ENCODE data around the gene TMEM106B.

DNA sequence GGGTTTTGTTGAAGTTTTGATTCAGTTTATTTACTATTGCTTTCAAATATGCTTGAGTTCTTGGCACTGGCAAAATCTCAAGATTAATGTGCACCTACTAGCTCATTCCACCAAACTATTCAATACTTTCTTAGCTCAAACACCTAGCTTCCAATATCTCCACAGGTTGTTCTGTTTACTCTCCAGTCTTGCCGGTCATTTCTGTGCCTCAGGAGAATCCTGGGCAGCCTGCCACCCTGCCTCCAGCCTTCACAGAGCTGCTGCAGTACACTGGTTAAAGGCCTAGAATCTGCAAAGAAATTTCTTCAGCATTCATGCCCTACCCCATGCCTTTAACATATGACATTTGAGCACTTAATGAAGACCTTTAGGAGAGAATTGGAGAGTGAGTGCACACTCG is 4.0 kb upstream of the TMEM106B start:
- TF ChIP-seq, protein P1, sequence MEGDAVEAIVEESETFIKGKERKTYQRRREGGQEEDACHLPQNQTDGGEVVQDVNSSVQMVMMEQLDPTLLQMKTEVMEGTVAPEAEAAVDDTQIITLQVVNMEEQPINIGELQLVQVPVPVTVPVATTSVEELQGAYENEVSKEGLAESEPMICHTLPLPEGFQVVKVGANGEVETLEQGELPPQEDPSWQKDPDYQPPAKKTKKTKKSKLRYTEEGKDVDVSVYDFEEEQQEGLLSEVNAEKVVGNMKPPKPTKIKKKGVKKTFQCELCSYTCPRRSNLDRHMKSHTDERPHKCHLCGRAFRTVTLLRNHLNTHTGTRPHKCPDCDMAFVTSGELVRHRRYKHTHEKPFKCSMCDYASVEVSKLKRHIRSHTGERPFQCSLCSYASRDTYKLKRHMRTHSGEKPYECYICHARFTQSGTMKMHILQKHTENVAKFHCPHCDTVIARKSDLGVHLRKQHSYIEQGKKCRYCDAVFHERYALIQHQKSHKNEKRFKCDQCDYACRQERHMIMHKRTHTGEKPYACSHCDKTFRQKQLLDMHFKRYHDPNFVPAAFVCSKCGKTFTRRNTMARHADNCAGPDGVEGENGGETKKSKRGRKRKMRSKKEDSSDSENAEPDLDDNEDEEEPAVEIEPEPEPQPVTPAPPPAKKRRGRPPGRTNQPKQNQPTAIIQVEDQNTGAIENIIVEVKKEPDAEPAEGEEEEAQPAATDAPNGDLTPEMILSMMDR (IDR thresholded peaks at IDR 0.05), result no peak
- no peak for TF ChIP-seq POLR2A (IDR thresholded peaks at IDR 0.05)

Measured in body of pancreas (tissue), 4 donors.